Daoy (cell line): ENCODE data around the gene KRT7. TPM values are rescaled to one million over a fixed set of nuclear protein-coding genes. Genes with fewer than 3 reads are reported as not detected.

Experiments used
- DNase-seq: peaks from one replicate; pipeline ENCODE4 v3.0.0-alpha.2; 2015; ENCODE audit warnings: low read depth
- total RNA-seq: library from RNA; depleted of rRNA; stranded (reverse); fragments of >200 nt; shearing (Covaris generic); gene quantifications from 2 replicates; pipeline ENCODE4 v1.2.3, GENCODE V29; 2014

The KRT7 gene
- total RNA-seq, 1 experiment from 2014 or later, result 5.5 TPM

DNA sequence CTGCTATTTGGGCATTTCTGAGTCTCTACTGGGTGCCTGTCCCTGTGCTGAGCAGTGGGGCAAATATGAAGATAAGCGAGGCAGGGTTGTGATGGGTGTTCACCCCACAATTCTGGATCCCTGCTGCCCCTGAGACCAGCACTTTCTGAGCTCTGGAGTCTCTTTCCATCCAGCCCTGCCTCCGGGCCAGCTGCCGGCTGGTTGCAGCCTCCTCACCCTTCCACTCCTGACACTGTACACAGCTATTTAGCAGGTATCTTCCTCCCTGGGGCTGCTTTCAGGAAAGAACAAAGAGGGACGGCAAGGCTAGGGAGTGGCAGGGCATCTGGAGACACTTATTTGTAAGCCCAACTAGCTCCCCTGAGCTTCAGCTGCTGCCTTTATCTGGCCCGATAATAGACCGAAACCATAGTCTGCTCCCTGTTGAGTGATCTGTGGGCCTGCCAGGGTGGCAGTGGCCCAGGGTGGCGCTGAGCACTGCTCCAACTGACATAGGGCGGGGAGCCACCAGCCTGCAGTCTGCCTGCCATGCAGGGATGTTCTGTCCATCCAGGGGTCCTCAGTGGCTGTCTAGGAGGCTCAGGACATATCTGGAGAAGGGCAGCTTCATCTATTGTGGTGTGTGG, 33.6 kb upstream of the KRT7 start:
- no peak for DNase-seq

DNA sequence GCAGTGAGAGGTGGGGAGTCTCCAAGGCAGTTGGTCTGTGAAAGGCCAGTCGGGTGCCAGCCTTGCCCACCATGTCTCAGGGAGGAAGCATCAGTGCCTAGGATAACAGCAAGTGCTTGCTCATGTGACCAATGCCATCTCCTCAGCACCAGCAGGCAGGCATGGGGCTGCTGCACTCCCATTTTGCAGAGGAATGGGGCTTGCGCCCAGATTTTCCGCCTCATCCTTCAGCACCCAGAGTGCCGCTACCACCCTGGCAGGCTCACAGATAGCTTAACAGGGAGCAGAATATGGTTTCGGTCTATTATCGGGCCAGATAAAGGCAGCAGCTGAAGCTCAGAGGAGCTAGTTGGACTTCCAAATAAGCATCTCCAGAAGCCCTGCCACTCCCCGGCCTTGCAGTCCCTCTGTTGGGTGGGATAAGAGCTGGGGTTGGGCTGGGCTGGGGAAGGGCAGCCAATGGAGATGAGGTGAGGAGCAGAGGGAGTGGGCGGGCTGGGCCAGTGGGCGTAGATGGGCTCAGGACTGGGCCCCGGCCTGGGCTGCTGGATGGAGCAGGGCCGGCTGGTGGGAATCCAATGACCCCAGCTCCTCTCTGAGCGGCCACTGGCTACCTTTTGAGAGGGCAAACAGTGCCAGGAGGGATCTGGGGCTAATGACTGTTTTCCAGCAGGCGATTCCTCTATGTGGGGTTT, 32.8 kb upstream of the KRT7 start:
- DNase-seq, result no peak

GRCh38 chr12:52200781-52201450, 32.1 kb upstream of the KRT7 start:
- no peak for DNase-seq

- DNase-seq, result no peak
Measured at GRCh38 chr12:52201451-52201839, 31.6 kb upstream of the KRT7 start.

DNA sequence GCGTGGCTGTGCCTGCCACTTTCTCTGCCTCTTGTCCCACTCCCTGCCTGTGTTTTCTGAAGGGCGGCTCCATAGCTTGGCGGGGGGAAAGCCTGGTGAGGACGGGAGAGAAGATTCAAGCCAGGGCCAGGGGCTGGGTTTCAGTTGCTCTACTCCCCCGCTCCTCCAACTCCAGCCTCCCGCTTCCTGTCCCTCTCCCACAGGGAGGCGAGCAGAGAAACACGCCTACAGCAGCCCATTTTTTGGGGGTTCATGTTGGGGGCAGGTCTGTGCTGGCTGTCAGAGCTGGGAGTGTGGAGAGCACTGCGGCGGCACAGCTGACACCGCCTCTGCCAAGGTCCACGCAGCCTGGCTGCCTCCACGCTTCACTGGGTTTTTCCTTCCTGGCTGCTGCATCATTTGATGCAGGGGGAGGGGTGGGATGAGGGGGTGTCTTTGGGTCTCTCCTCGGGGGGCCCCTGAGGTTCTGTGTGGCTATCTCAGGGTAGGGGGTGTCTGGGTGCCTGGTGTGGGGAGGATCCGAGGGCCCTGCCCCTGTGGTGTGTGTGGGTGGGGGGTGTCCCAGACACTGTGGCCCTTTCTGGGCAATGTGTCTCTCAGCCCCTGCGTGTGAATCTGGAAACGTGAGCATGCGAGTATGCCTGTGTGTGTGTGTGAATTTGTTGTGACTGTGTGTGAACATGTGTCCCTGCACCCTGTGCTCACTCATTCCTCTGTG, 30.5 kb upstream of the KRT7 start:
- peak; percentile 80 for DNase-seq

GRCh38 chr12:52203079-52203921, 29.7 kb upstream of the KRT7 start:
- peak; percentile 96 for DNase-seq

GRCh38 chr12:52204095-52204930, 28.7 kb upstream of the KRT7 start:
- peak; percentile 71 for DNase-seq

DNA sequence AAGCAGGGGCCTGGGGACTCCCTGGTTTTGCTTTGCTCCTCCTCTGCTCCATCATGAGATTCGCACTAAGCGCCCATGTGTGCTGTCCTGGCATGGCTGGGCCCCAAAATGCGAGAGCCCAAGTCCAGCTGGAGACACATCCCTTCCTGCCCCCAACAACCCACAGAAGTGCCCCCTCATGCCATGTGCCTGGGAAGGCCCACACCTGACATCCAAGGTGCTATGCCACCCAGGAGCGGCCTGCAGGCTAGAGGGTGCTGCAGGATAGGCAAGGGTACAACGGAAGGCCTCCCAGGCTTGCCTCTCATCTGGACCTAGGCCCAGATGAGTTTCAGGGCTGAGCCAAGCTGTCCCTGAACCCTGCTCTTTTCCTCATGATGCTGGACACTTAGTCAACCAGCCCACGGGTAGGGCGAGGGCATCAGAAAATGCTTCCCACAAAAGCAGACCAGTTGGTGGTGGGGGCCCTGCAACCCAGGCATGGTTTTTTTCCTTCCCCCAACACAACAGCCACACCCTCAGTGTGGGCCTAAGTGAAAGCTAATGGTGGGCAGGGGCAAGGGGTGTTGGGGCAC, 28.0 kb upstream of the KRT7 start:
- DNase-seq, result no peak

DNA sequence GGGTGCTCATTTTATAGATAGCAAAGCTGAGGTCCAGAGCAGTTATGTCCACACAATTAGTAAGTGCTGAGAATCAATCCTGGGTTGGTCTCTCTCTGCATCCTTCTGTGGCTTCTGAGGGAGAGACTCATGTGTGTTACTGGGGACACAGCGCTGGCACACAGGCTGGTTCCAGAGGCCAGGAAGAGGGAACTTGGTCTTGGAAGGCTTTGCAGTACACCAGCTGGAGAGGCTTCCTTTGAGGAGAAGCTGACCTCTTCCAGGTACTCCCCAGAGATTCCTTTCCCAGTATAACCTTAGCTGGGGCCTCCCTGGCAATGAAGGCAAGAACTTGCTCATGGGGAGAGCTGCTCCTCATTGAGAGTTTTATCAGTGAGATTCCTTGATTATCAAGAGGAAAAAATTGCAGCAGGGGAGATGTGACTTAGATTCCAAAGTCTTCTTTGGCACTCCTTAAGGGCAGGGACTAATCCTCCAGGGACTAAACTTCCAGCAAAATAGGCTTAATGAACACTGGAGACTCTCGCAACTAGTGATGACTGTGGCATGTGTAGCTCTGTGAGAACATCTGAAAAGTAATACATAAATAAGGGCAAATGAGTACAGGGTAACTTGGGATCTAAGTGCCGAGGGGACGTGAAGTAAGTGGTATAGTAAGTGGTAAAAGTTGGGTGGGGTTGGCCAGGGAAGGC, 27.3 kb upstream of the KRT7 start:
- no peak for DNase-seq

- DNase-seq, result no peak
Measured at GRCh38 chr12:52206304-52207040, 26.6 kb upstream of the KRT7 start.

DNA sequence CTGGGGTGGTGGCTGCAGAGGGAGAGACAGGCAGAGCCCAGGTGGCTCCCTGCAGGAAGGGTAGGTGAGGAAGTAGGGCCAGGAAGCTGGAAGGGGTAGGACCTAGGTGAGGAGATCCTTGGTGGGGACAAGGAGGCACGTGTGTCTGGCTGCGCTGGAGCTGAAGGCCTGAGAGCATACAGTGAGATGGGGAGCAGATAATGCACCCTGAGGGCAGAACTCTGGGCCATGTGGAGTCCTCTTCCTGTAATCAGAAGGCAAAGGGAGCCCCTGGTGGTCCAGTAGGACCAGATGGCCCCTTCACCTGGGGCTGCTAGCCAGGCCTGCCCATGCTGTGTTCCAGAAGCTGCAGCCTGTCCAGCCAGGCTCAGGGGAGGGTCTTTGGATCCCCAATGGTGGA, 25.9 kb upstream of the KRT7 start:
- DNase-seq, result no peak

DNA sequence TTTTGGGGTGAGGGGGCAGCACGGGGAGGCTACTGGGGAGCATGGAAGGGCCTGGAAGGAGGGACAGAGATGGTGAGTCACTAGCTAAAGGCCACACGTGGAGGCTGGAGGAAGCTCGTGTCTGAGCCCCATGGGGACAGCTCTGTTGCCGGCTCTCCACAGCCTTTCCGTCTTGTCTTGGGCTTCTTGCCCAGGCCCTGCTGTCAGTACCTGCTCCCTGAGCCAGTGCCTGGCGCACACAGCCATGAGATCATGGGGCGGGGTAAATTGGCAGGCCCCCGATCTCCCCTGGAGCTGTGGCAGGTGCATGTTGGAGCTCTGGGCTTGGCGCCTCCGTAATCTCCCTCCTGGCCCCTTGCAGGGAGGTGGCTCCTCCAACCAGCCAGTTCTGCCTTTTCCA, 25.1 kb upstream of the KRT7 start:
- peak; percentile 83 for DNase-seq

DNA sequence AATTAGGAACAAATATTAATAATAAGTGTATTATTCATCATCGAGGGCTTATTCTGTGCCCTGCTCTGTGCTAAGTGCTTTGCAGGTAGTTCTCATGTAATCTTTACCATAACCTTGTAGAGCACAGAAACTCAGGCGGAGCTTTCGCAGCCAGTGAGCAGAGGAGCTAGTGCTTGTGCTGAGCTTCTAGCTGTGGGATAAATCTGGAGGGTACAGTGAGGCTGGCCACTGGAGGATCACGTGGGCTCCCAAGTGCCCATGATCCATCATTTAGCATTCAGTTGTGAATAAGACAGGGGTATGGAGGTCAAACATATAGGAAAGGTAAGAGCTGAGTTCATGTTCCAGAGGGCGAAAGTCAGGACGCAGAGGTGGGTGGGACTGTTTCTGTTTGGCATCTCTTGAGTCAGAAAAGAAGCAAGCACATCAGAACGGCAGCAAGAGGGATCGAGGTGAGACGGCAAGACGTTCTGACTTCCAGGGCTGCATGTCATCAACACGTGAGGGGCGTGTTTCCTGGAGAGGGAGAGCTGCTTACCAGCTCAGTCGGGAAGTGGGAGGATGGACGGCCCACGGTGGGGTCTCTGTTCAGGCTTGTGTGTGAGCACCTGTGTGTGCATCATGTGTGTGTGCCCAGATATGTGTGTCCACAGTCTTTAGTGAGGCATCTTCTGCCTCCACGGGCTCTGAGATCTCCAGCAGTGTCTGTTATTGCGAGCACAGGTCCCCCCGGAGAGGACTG, 24.4 kb upstream of the KRT7 start:
- DNase-seq, result no peak

DNA sequence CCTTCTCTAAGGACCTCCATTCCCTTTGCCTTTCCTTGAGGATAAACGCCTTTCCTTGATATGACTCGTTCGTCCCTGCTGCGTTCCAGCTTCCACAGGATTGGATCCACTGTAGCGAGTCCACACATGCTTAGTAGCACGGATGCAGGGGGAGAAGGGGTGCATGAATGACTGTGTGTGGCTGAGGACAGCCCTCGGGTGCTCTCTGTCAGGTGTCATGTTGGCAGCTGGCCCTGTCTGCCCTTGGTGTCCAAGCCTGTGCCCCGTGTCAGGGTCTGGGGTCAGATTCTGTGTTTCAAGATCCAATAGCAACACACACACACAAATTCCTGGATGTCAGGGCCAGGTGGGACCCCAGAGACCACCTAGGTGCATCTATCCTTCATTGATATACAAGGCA, 23.7 kb upstream of the KRT7 start:
- no peak for DNase-seq

DNA sequence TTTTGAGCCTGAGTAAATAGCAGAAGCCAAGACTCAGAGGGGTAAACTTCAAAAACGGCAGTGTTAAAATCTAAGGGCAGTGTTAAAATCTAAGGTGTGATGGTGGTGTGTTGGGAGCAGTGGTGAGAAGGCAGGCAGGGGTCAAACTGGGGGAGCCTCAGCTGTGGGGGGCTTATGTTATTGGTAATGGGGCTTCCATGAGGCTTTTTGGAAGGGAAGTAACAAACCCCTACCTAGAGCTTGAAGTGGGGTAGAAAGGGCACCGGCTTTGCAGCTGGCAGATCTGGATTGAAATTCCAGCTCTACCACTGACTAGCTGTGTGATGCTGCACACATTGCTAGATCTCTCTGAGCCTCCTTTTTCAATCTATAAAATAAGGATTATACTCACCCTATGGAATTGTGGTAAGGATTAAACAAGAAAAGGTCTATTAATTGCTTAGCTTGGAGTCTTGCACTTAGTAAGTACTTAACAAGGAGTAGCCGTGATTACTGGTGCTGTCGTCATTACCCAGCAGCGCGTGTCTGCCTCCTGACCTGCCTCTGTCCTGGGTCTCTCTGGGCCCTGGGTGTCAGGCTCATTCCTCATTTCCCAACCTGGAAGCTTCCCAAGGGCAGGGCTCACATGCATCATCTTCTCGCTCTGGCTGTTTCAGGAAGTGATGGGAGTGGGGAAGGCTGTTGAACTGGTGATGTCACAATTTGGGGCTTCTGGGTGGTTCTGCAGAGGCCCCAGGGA, 22.7 kb upstream of the KRT7 start:
- no peak for DNase-seq

GRCh38 chr12:52210925-52211650, 22.0 kb upstream of the KRT7 start:
- DNase-seq, result no peak
